Heart left ventricle (tissue), 13 donors: ENCODE data around the gene DOCK2.

ENCODE experiments used
- POLR2A ChIP-seq, 2 donors: fragments of 450-650 bp; IDR thresholded peaks; one replicate each; pipeline ENCODE4 v1.6.1; 2017; ENCODE audit warnings: antibody characterized with exemption in 2 of 2, mild to moderate bottlenecking in 2 of 2, moderate library complexity in 2 of 2
- TF ChIP-seq, protein P1 (sequence below), 12 donors: fragments of 200-600 bp; sonication (generic) in 4 of 12; IDR thresholded peaks; one replicate each; pipeline versions ENCODE4 v1.5.0 to v1.8.0; 2018 to 2022; ENCODE audit warnings: antibody characterized with exemption in 12 of 12, mild to moderate bottlenecking in 5 of 12
- donor health status: ischemic (EF 13 %, LVEDD 7.1; RV severe dilation, severe dysfunction).
- donor health status: DM: no; HTN: yes; CAD: no.
- donor health status: DM: no; HTN: no; CAD: no.
- donor health status: ischemic (EF 25% LVEDD 6.9; RV normal size, moderate dysfunction).
- donor health status: ischemic (EF 25% LVEDD 5.7; RV mildly dilated, moderate dysfunction).
- donor health status: ischemic (EF 35%, LVEDD 5.7; RV mildly dilated, moderate dysfunction).
- donor health status: nonischemic (EF 11% LVEDD 7.7; RV severe dilation, severe dysfunction).
- donor health status: DM: yes; HTN: yes; CAD: no.
- donor health status: PGD.
- donor health status: ischemic (EF 29% LVEDD 5.4; RV normal size, mild dysfunction).
- donor health status: nonischemic (EF 23%, LVEDD 6.1; RV moderate dilation, normal function).

DNA sequence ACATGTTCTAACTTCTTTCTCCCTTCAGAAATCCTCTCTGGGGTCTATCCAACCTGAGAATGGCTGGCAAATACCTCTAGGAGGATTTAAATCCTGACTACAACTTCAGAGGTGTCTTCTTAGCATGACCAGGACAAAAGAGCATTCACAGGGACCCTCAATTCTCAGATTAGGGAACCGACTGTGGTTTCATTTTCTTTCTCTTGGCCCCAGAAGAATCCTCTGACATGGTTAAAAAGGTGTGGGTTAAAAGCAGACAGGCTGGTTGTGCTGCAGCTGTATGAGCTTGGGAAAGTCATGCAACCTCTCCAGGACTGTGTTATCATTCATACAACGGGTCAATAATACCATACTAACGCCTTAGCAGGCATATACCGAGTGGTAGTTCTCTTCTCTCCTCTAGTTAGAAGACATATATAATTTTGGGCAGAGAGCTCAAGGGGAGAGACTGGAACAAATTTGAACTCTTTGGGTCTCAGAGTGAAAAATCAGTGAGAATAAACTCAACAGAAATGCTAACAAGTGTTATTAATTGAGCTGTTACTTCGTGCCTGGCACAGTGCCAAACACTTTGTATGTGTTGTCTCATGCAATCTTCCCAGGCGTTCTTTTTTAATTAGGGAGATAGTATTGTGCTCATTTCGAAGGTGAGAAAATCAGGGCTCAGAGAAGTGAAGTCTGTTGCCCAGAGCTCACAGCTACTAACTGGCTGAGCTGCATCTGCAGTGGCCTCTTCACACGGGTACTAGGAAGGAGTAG, 308.0 kb downstream of the DOCK2 start:
- TF ChIP-seq, protein P1, sequence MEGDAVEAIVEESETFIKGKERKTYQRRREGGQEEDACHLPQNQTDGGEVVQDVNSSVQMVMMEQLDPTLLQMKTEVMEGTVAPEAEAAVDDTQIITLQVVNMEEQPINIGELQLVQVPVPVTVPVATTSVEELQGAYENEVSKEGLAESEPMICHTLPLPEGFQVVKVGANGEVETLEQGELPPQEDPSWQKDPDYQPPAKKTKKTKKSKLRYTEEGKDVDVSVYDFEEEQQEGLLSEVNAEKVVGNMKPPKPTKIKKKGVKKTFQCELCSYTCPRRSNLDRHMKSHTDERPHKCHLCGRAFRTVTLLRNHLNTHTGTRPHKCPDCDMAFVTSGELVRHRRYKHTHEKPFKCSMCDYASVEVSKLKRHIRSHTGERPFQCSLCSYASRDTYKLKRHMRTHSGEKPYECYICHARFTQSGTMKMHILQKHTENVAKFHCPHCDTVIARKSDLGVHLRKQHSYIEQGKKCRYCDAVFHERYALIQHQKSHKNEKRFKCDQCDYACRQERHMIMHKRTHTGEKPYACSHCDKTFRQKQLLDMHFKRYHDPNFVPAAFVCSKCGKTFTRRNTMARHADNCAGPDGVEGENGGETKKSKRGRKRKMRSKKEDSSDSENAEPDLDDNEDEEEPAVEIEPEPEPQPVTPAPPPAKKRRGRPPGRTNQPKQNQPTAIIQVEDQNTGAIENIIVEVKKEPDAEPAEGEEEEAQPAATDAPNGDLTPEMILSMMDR (IDR thresholded peaks at IDR 0.05): no peak
- no peak for TF ChIP-seq POLR2A (IDR thresholded peaks at IDR 0.05)
